Measurements from ENCODE around the gene RNF167. TPM values are rescaled to one million over a fixed set of nuclear protein-coding genes. Genes with fewer than 3 reads are reported as not detected.

RNF167 gene
- total RNA-seq, 1 experiment from 2014 or later = 135 TPM

- Histone ChIP-seq H2AFZ (no peak overlapping the region), H4K20me1 (ENCODE audit: insufficient read depth) (no peaks in the 10 kb centered on the region), H3K27ac (no peak overlapping the region), H3K4me1 (replicated peaks; ENCODE audit: insufficient read depth) (peaks cover 13% of the 10 kb centered on the region), H3K9me2 (ENCODE audit: insufficient read depth) (no peaks in the 10 kb centered on the region), H3F3A (ENCODE audit: insufficient read depth, low read depth) (peaks cover 31% of the 10 kb centered on the region; the same call in 1 of the 2 replicates), H3K27me3 (ENCODE audit: insufficient read depth, low read depth) (no peaks in the 10 kb centered on the region), H3K4me2 (no peak overlapping the region), H3K79me2 (ENCODE audit: low read depth) (no peaks in the 10 kb centered on the region), H3K36me3 (ENCODE audit: low read depth) (no peaks in the 10 kb centered on the region), H3K4me3 (no peak overlapping the region), H3K9me3 (ENCODE audit: insufficient read depth, low read depth) (no peaks in the 10 kb centered on the region)
- intact Hi-C loops (cut with micrococcal nuclease; ENCODE audit: unreplicated experiment) = no loop called here
- ChIA-PET POLR2A (ENCODE audit: unreplicated experiment) (no interaction called here), CTCF (interaction anchor here (0.6 kb wide), 1 partner anchor 300 kb away, joined by 4 read pairs; no protein-coding TSS in a partner anchor)
- no peak for TF ChIP-seq EZH2 (IDR thresholded peaks at IDR 0.05; ENCODE audit: low read depth)
- TF ChIP-seq, protein P1, sequence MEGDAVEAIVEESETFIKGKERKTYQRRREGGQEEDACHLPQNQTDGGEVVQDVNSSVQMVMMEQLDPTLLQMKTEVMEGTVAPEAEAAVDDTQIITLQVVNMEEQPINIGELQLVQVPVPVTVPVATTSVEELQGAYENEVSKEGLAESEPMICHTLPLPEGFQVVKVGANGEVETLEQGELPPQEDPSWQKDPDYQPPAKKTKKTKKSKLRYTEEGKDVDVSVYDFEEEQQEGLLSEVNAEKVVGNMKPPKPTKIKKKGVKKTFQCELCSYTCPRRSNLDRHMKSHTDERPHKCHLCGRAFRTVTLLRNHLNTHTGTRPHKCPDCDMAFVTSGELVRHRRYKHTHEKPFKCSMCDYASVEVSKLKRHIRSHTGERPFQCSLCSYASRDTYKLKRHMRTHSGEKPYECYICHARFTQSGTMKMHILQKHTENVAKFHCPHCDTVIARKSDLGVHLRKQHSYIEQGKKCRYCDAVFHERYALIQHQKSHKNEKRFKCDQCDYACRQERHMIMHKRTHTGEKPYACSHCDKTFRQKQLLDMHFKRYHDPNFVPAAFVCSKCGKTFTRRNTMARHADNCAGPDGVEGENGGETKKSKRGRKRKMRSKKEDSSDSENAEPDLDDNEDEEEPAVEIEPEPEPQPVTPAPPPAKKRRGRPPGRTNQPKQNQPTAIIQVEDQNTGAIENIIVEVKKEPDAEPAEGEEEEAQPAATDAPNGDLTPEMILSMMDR (conservative IDR thresholded peaks at IDR 0.05) = no peak
- DNase-seq = no peak
- BruUV-seq (replicated peaks) = no TSS peak
Measured at GRCh38 chr17:4898927-4899326, 41.1 kb upstream of the RNF167 start.

DNA sequence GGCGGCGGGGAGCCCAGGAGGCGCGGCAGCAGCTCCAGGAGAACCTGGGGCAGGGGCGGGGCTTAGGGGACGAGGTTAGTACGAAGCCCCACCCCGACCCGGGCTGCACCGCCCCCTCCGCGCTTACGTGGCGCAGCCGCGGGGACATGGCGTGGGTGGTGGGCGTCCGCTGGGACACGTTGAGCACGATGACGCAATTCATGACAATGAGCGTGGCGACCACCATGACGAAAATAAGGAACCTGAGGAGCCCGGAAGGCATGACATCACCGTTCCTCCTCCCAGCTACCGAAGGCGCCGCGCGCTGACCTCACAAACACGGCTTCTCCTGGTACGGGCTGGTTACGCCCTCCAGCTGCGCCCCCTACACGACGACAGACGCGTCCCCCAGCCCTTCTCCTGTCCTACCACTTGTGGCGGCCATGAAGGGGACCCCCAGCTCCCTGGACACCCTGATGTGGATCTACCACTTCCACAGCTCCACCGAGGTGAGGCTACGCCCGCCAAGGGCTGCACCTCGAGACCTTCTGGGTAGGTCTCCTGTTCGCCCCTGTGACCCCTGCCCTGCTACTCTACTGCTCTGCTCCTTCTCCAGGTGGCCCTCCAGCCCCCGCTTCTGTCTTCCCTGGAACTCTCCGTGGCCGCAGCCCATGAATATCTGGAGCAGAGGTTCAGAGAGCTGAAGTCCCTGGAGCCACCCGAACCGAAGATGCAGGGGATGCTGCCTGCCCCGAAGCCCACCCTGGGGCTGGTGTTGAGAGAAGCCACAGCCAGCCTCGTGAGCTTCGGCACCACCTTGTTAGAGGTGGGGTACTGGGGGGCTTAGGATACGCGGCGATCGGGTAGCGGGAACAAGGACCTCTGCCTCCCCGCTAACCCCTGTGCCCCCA is 40.5 kb upstream of the RNF167 start, which contains the start of gene C17orf107:
Gene C17orf107 (plus strand): TSS at position 196 of the 890 bp plus-strand sequence. CDS start 227 bp downstream, at position 423.
- H3K27ac ChIP-seq = no peak within 1 kb of the TSS; the same call in 1 of the 2 replicates
- H3K36me3 ChIP-seq (ENCODE audit: low read depth) = no peaks in the 10 kb centered on the region
- ChIA-PET POLR2A (ENCODE audit: unreplicated experiment) (no interaction called here), CTCF (interaction anchor here (0.6 kb wide), 1 partner anchor 301 kb away, joined by 4 read pairs; no protein-coding TSS in a partner anchor)
- intact Hi-C loops (cut with micrococcal nuclease; ENCODE audit: unreplicated experiment) = loop anchor here (5.0 to 10.0 kb wide), 2 partner anchors 332 to 475 kb away; no protein-coding TSS in a partner anchor
- peak in 1 of 2 experiments; percentile 44 for DNase-seq
- H3K4me1 ChIP-seq (replicated peaks; ENCODE audit: insufficient read depth) = peaks cover 13% of the 10 kb centered on the region
- no peaks in the 10 kb centered on the region for H4K20me1 ChIP-seq (ENCODE audit: insufficient read depth)
- no peak within 1 kb of the TSS for H2AFZ ChIP-seq
- H3K4me3 ChIP-seq = no peak within 1 kb of the TSS
- H3K9me3 ChIP-seq (ENCODE audit: insufficient read depth, low read depth) = no peaks in the 10 kb centered on the region
- no TSS peak for BruUV-seq (replicated peaks)
- no peaks in the 10 kb centered on the region for H3K27me3 ChIP-seq (ENCODE audit: insufficient read depth, low read depth)
- no peaks in the 10 kb centered on the region for H3K9me2 ChIP-seq (ENCODE audit: insufficient read depth)
- H3K4me2 ChIP-seq = no peak within 1 kb of the TSS
- no peak for TF ChIP-seq EZH2 (IDR thresholded peaks at IDR 0.05; ENCODE audit: low read depth)
- TF ChIP-seq, protein P1 (conservative IDR thresholded peaks at IDR 0.05) = no peak
- no peaks in the 10 kb centered on the region for H3K79me2 ChIP-seq (ENCODE audit: low read depth)
- peaks cover 31% of the 10 kb centered on the region; the same call in 1 of the 2 replicates for H3F3A ChIP-seq (ENCODE audit: insufficient read depth, low read depth)

GRCh38 chr17:4900231-4901107 is 39.6 kb upstream of the RNF167 start:
- Histone ChIP-seq H3K79me2 (ENCODE audit: low read depth) (no peaks in the 10 kb centered on the region), H3K27me3 (ENCODE audit: insufficient read depth, low read depth) (no peaks in the 10 kb centered on the region), H4K20me1 (ENCODE audit: insufficient read depth) (no peaks in the 10 kb centered on the region), H3K4me3 (no peak overlapping the region), H2AFZ (no peak overlapping the region), H3K36me3 (ENCODE audit: low read depth) (no peaks in the 10 kb centered on the region), H3K4me1 (replicated peaks; ENCODE audit: insufficient read depth) (peaks cover 13% of the 10 kb centered on the region), H3K4me2 (no peak overlapping the region), H3K9me2 (ENCODE audit: insufficient read depth) (no peaks in the 10 kb centered on the region), H3K9me3 (ENCODE audit: insufficient read depth, low read depth) (no peaks in the 10 kb centered on the region), H3F3A (ENCODE audit: insufficient read depth, low read depth) (peaks cover 31% of the 10 kb centered on the region; the same call in 1 of the 2 replicates), H3K27ac (no peak overlapping the region)
- intact Hi-C loops (cut with micrococcal nuclease; ENCODE audit: unreplicated experiment) = loop anchor here (5.0 to 10.0 kb wide), 2 partner anchors 333 to 476 kb away; no protein-coding TSS in a partner anchor
- TF ChIP-seq EZH2 (IDR thresholded peaks at IDR 0.05; ENCODE audit: low read depth) = no peak
- TF ChIP-seq, protein P1 (conservative IDR thresholded peaks at IDR 0.05) = no peak
- BruUV-seq (replicated peaks) = no TSS peak
- ChIA-PET CTCF (no interaction called here), POLR2A (ENCODE audit: unreplicated experiment) (no interaction called here)
- no peak for DNase-seq
